ENCODE results near the gene CNTN1.

The CNTN1 gene

GRCh38 chr12:40989785-40990184 is 297.5 kb downstream of the CNTN1 start:
- Histone ChIP-seq H3K36me3 (ENCODE audit: control insufficient read depth, insufficient read depth, low read length) (no peaks in the 10 kb centered on the region), H3K27me3 (ENCODE audit: control insufficient read depth, insufficient read depth, low read length) (no peaks in the 10 kb centered on the region), H3K9ac (ENCODE audit: low read length) (no peak overlapping the region), H3K4me3 (ENCODE audit: low read depth, low read length) (no peak overlapping the region), H3K27ac (ENCODE audit: low read depth, low read length) (no peak overlapping the region), H3K4me1 (ENCODE audit: control insufficient read depth, insufficient read depth, low read length) (0 out of 2 replicates have a peak, but pooled peaks cover 2% of the 10 kb centered on the region), H3K9me3 (ENCODE audit: control insufficient read depth, insufficient read depth, low read depth, low read length) (no peaks in the 10 kb centered on the region)

GRCh38 chr12:40992158-40992557 is 299.9 kb downstream of the CNTN1 start:
- Histone ChIP-seq H3K4me3 (ENCODE audit: low read depth, low read length) (no peak overlapping the region), H3K9ac (ENCODE audit: low read length) (no peak overlapping the region), H3K27me3 (ENCODE audit: control insufficient read depth, insufficient read depth, low read length) (no peaks in the 10 kb centered on the region), H3K27ac (ENCODE audit: low read depth, low read length) (no peak overlapping the region), H3K4me1 (ENCODE audit: control insufficient read depth, insufficient read depth, low read length) (0 out of 2 replicates have a peak, but pooled peaks cover 2% of the 10 kb centered on the region), H3K9me3 (ENCODE audit: control insufficient read depth, insufficient read depth, low read depth, low read length) (no peaks in the 10 kb centered on the region), H3K36me3 (ENCODE audit: control insufficient read depth, insufficient read depth, low read length) (no peaks in the 10 kb centered on the region)

GRCh38 chr12:40992674-40993073 is 300.4 kb downstream of the CNTN1 start:
- Histone ChIP-seq H3K4me1 (ENCODE audit: control insufficient read depth, insufficient read depth, low read length) (0 out of 2 replicates have a peak, but pooled peaks cover 2% of the 10 kb centered on the region), H3K9ac (ENCODE audit: low read length) (no peak overlapping the region), H3K27me3 (ENCODE audit: control insufficient read depth, insufficient read depth, low read length) (no peaks in the 10 kb centered on the region), H3K27ac (ENCODE audit: low read depth, low read length) (no peak overlapping the region), H3K4me3 (ENCODE audit: low read depth, low read length) (no peak overlapping the region), H3K9me3 (ENCODE audit: control insufficient read depth, insufficient read depth, low read depth, low read length) (no peaks in the 10 kb centered on the region), H3K36me3 (ENCODE audit: control insufficient read depth, insufficient read depth, low read length) (no peaks in the 10 kb centered on the region)

- Histone ChIP-seq H3K27me3 (ENCODE audit: control insufficient read depth, insufficient read depth, low read length) (no peaks in the 10 kb centered on the region), H3K4me3 (ENCODE audit: low read depth, low read length) (no peak overlapping the region), H3K9ac (ENCODE audit: low read length) (no peak overlapping the region), H3K27ac (ENCODE audit: low read depth, low read length) (no peak overlapping the region), H3K9me3 (ENCODE audit: control insufficient read depth, insufficient read depth, low read depth, low read length) (no peaks in the 10 kb centered on the region), H3K4me1 (ENCODE audit: control insufficient read depth, insufficient read depth, low read length) (0 out of 2 replicates have a peak, but pooled peaks cover 2% of the 10 kb centered on the region), H3K36me3 (ENCODE audit: control insufficient read depth, insufficient read depth, low read length) (no peaks in the 10 kb centered on the region)
These were observed 300.9 kb downstream of the CNTN1 start for GRCh38 chr12:40993158-40993557.

- H3K9ac ChIP-seq (ENCODE audit: low read length): no peak overlapping the region
These were observed 303.9 kb downstream of the CNTN1 start for GRCh38 chr12:40996091-40996490.

GRCh38 chr12:40999210-40999609 is 307.0 kb downstream of the CNTN1 start:
- no peak overlapping the region for H3K9ac ChIP-seq (ENCODE audit: low read length)
- H3K4me1 ChIP-seq (ENCODE audit: control insufficient read depth, insufficient read depth, low read length): no peaks in the 10 kb centered on the region
- peaks cover 18% of the 10 kb centered on the region for H3K9me3 ChIP-seq (ENCODE audit: control insufficient read depth, insufficient read depth, low read depth, low read length)
- H3K4me3 ChIP-seq (ENCODE audit: low read depth, low read length): no peak overlapping the region
- no peaks in the 10 kb centered on the region for H3K27me3 ChIP-seq (ENCODE audit: control insufficient read depth, insufficient read depth, low read length)
- H3K36me3 ChIP-seq (ENCODE audit: control insufficient read depth, insufficient read depth, low read length): no peaks in the 10 kb centered on the region
- no peak overlapping the region for H3K27ac ChIP-seq (ENCODE audit: low read depth, low read length)

More at GRCh38 chr12:40996091-40996490, 303.9 kb downstream of the CNTN1 start:
- Histone ChIP-seq H3K4me1 (ENCODE audit: control insufficient read depth, insufficient read depth, low read length) (0 out of 2 replicates have a peak, but pooled peaks cover 2% of the 10 kb centered on the region), H3K36me3 (ENCODE audit: control insufficient read depth, insufficient read depth, low read length) (no peaks in the 10 kb centered on the region), H3K9me3 (ENCODE audit: control insufficient read depth, insufficient read depth, low read depth, low read length) (peaks cover 4% of the 10 kb centered on the region), H3K27ac (ENCODE audit: low read depth, low read length) (no peak overlapping the region), H3K4me3 (ENCODE audit: low read depth, low read length) (no peak overlapping the region), H3K27me3 (ENCODE audit: control insufficient read depth, insufficient read depth, low read length) (no peaks in the 10 kb centered on the region)

GRCh38 chr12:41008472-41008871 is 316.2 kb downstream of the CNTN1 start:
- Histone ChIP-seq H3K4me3 (ENCODE audit: low read depth, low read length) (no peak overlapping the region), H3K27ac (ENCODE audit: low read depth, low read length) (no peak overlapping the region), H3K9me3 (ENCODE audit: control insufficient read depth, insufficient read depth, low read depth, low read length) (peaks cover 88% of the 10 kb centered on the region), H3K27me3 (ENCODE audit: control insufficient read depth, insufficient read depth, low read length) (no peaks in the 10 kb centered on the region), H3K4me1 (ENCODE audit: control insufficient read depth, insufficient read depth, low read length) (no peaks in the 10 kb centered on the region), H3K9ac (ENCODE audit: low read length) (no peak overlapping the region), H3K36me3 (ENCODE audit: control insufficient read depth, insufficient read depth, low read length) (no peaks in the 10 kb centered on the region)

- Histone ChIP-seq H3K9ac (ENCODE audit: low read length) (no peak overlapping the region), H3K36me3 (ENCODE audit: control insufficient read depth, insufficient read depth, low read length) (no peaks in the 10 kb centered on the region), H3K4me3 (ENCODE audit: low read depth, low read length) (no peak overlapping the region), H3K4me1 (ENCODE audit: control insufficient read depth, insufficient read depth, low read length) (no peaks in the 10 kb centered on the region), H3K9me3 (ENCODE audit: control insufficient read depth, insufficient read depth, low read depth, low read length) (peaks cover 59% of the 10 kb centered on the region), H3K27ac (ENCODE audit: low read depth, low read length) (no peak overlapping the region), H3K27me3 (ENCODE audit: control insufficient read depth, insufficient read depth, low read length) (no peaks in the 10 kb centered on the region)
These were observed 319.7 kb downstream of the CNTN1 start for GRCh38 chr12:41011939-41012338.

GRCh38 chr12:41013881-41014642 is 321.8 kb downstream of the CNTN1 start:
- H3K27ac ChIP-seq (ENCODE audit: low read depth, low read length): no peak overlapping the region
- H3K4me3 ChIP-seq (ENCODE audit: low read depth, low read length): no peak overlapping the region
- no peak overlapping the region for H3K9ac ChIP-seq (ENCODE audit: low read length)
- H3K4me1 ChIP-seq (ENCODE audit: control insufficient read depth, insufficient read depth, low read length): no peaks in the 10 kb centered on the region
- H3K27me3 ChIP-seq (ENCODE audit: control insufficient read depth, insufficient read depth, low read length): no peaks in the 10 kb centered on the region
- H3K36me3 ChIP-seq (ENCODE audit: control insufficient read depth, insufficient read depth, low read length): no peaks in the 10 kb centered on the region
- H3K9me3 ChIP-seq (ENCODE audit: control insufficient read depth, insufficient read depth, low read depth, low read length): peaks cover 40% of the 10 kb centered on the region

GRCh38 chr12:41014643-41015020 is 322.4 kb downstream of the CNTN1 start:
- Histone ChIP-seq H3K4me3 (ENCODE audit: low read depth, low read length) (no peak overlapping the region), H3K9ac (ENCODE audit: low read length) (no peak overlapping the region), H3K4me1 (ENCODE audit: control insufficient read depth, insufficient read depth, low read length) (no peaks in the 10 kb centered on the region), H3K27me3 (ENCODE audit: control insufficient read depth, insufficient read depth, low read length) (no peaks in the 10 kb centered on the region), H3K9me3 (ENCODE audit: control insufficient read depth, insufficient read depth, low read depth, low read length) (peaks cover 34% of the 10 kb centered on the region), H3K27ac (ENCODE audit: low read depth, low read length) (no peak overlapping the region), H3K36me3 (ENCODE audit: control insufficient read depth, insufficient read depth, low read length) (no peaks in the 10 kb centered on the region)

- Histone ChIP-seq H3K4me3 (ENCODE audit: low read depth, low read length) (no peak overlapping the region), H3K36me3 (ENCODE audit: control insufficient read depth, insufficient read depth, low read length) (no peaks in the 10 kb centered on the region), H3K27ac (ENCODE audit: low read depth, low read length) (no peak overlapping the region), H3K4me1 (ENCODE audit: control insufficient read depth, insufficient read depth, low read length) (no peaks in the 10 kb centered on the region), H3K27me3 (ENCODE audit: control insufficient read depth, insufficient read depth, low read length) (no peaks in the 10 kb centered on the region), H3K9me3 (ENCODE audit: control insufficient read depth, insufficient read depth, low read depth, low read length) (peaks cover 2% of the 10 kb centered on the region; the same call in 1 of the 2 replicates), H3K9ac (ENCODE audit: low read length) (no peak overlapping the region)
These were observed 325.8 kb downstream of the CNTN1 start for GRCh38 chr12:41018010-41018409.

All from HUES6 (cell line).